HepG2 (cell line): ENCODE measurements around the gene SMARCD1. TPM values are rescaled to one million over a fixed set of nuclear protein-coding genes. Genes with fewer than 3 reads are reported as not detected.

Experiments used
- AHDC1 ChIP-seq: sonication (generic); formaldehyde crosslinking; IDR thresholded peaks from 2 replicates; pipeline ENCODE4 v1.5.1; 2020; ENCODE audit warnings: mild to moderate bottlenecking, missing genetic modification reagents, borderline replicate concordance
- FIP1L1 ChIP-seq: fragments of 200-400 bp; formaldehyde crosslinking; IDR thresholded peaks from 2 replicates; pipeline ENCODE4 v1.6.1; 2018; ENCODE audit warnings: low read depth, mild to moderate bottlenecking, low read length, moderate library complexity, borderline replicate concordance; ENCODE audit not compliant: insufficient read depth
- HIC2 ChIP-seq: sonication (generic); formaldehyde crosslinking; IDR thresholded peaks from 2 replicates; pipeline ENCODE4 v1.9.0; 2022; ENCODE audit warnings: low read depth, missing genetic modification reagents
- KDM2A ChIP-seq: sonication (generic); formaldehyde crosslinking; IDR thresholded peaks from 2 replicates; pipeline ENCODE4 v1.4.0; 2020; ENCODE audit warnings: low read depth, missing genetic modification reagents, borderline replicate concordance
- LCORL ChIP-seq, 2 experiments: fragments of 450-650 bp in 1 of 2; sonication (generic) in 1 of 2; formaldehyde crosslinking in 1 of 2; IDR thresholded peaks; 2 replicates each; pipeline versions ENCODE4 v1.5.0 to v1.6.1; 2017 to 2020; ENCODE audit warnings: antibody characterized with exemption in 1 of 2, missing genetic modification reagents in 1 of 2
- MED13 ChIP-seq: sonication (generic); formaldehyde crosslinking; IDR thresholded peaks from 2 replicates; pipeline ENCODE4 v1.5.0; 2020; ENCODE audit warnings: missing genetic modification reagents
- MXI1 ChIP-seq: IDR thresholded peaks from 3 replicates; pipeline ENCODE4 v1.6.1; 2012; ENCODE audit warnings: low read depth, low read length, inconsistent platforms, borderline replicate concordance
- NR2F1 ChIP-seq, 2 experiments: fragments of 450-650 bp in 1 of 2; formaldehyde crosslinking in 1 of 2; IDR thresholded peaks; 2 replicates each; pipeline versions ENCODE4 v1.5.0 to v1.6.1; 2016 to 2020; ENCODE audit warnings: mild to moderate bottlenecking in 1 of 2, missing compliant biosample characterization in 1 of 2, missing genetic modification reagents in 1 of 2, moderate library complexity in 1 of 2
- PHF5A ChIP-seq: IDR thresholded peaks from one replicate; pipeline ENCODE4 v1.6.1; 2018; ENCODE audit warnings: low read depth, missing genetic modification reagents; ENCODE audit not compliant: unreplicated experiment
- RARA ChIP-seq: IDR thresholded peaks from 2 replicates; pipeline ENCODE4 v1.6.1; 2016; ENCODE audit warnings: missing genetic modification reagents, missing compliant biosample characterization
- RBM22 ChIP-seq: fragments of 200-400 bp; formaldehyde crosslinking; optimal IDR thresholded peaks from 2 replicates; pipeline ENCODE3; 2017; ENCODE audit warnings: mild to moderate bottlenecking, low read length, moderate library complexity
- SAP130 ChIP-seq: IDR thresholded peaks from 2 replicates; pipeline ENCODE4 v1.6.1; 2016; ENCODE audit warnings: low read depth
- ZNF282 ChIP-seq: fragments of 450-650 bp; IDR thresholded peaks from 2 replicates; pipeline ENCODE4 v1.6.1; 2018; ENCODE audit not compliant: partially characterized antibody
- ZNF350 ChIP-seq: sonication (generic); formaldehyde crosslinking; IDR thresholded peaks from 2 replicates; pipeline ENCODE4 v1.4.0; 2020; ENCODE audit warnings: mild to moderate bottlenecking, low read depth, missing genetic modification reagents, borderline replicate concordance
- ZNF414 ChIP-seq: sonication (generic); formaldehyde crosslinking; IDR thresholded peaks from 2 replicates; pipeline ENCODE4 v1.5.0; 2020; ENCODE audit warnings: missing genetic modification reagents
- ZNF691 ChIP-seq: sonication (generic); formaldehyde crosslinking; IDR thresholded peaks from 2 replicates; pipeline ENCODE4 v1.4.0; 2020; ENCODE audit warnings: missing genetic modification reagents, low read depth, mild to moderate bottlenecking, borderline replicate concordance
- ZSCAN30 ChIP-seq: sonication (generic); formaldehyde crosslinking; IDR thresholded peaks from 2 replicates; pipeline ENCODE4 v1.5.0; 2020; ENCODE audit warnings: mild to moderate bottlenecking, missing genetic modification reagents
- polyA plus RNA-seq, 8 experiments: library from polyadenylated mRNA; depleted of rRNA in 3 of 8; stranded (reverse) in 7 of 8; unstranded in 1 of 8; fragments of >200 nt; fragmentation: Illumina TruSeq in 4 of 8; extraction: Trizol in 4 of 8; gene quantifications; 2 replicates each; pipeline versions ENCODE4 v1.2.1 to v1.2.3, GENCODE V29; 2011 to 2016; ENCODE audit warnings: low read depth in 4 of 8, missing spikeins in 1 of 8, mixed read lengths in 1 of 8; ENCODE audit not compliant: insufficient read depth in 1 of 8
- total RNA-seq, 5 experiments: library from RNA; depleted of rRNA; stranded (reverse); fragments of >200 nt; fragmentation: Illumina TruSeq; extraction: Trizol; gene quantifications; 2 replicates each; pipeline ENCODE4 v1.2.3, GENCODE V29; 2016; ENCODE audit warnings: low read depth in 1 of 5

Gene SMARCD1
- total and polyA plus RNA-seq, 2 of the 13 experiments (the other 11 are each of a cell fraction or from before 2014, with no cell fraction given) = 51.7 to 54.6 TPM

- TF ChIP-seq NR2F1 (CRISPR knock-in tag; IDR thresholded peaks at IDR 0.05) (peak; percentile 74 to 76), SAP130 (CRISPR knock-in tag) (peak; percentile 65), ZNF350 (CRISPR knock-in tag) (peak; percentile 63), HIC2 (CRISPR knock-in tag) (no peak), ZNF691 (CRISPR knock-in tag) (peak; percentile 64; the same call in 1 of the 2 replicates), AHDC1 (CRISPR knock-in tag) (no peak; the same call in 1 of the 2 replicates), RARA (CRISPR knock-in tag) (no peak), KDM2A (CRISPR knock-in tag) (peak; percentile 76), ZNF414 (CRISPR knock-in tag) (no peak), LCORL (IDR thresholded peaks at IDR 0.05) (no peak), LCORL (CRISPR knock-in tag; IDR thresholded peaks at IDR 0.05) (peak; percentile 25; the same call in 1 of the 2 replicates), FIP1L1 (no peak), ZNF282 (no peak), MED13 (CRISPR knock-in tag) (no peak), MXI1 (peak; percentile 57; the same call in 1 of the 3 replicates), ZSCAN30 (CRISPR knock-in tag) (no peak), RBM22 (no peak), PHF5A (CRISPR knock-in tag) (no peak)
Measured at GRCh38 chr12:50074936-50075807, 10.0 kb upstream of the SMARCD1 start (continued).
